Activated CD4-positive, alpha-beta T cell treated with anti-CD3 and anti-CD28 coated beads, Interleukin-2, amount 10 ng/mL, durations not matched to agents 24 days and 14 days (primary cell): ENCODE results near the gene CCDC152. TPM values are rescaled to one million over a fixed set of nuclear protein-coding genes. Genes with fewer than 3 reads are reported as not detected.
A peak's percentile ranks its signal among the peaks of the same experiment; 100 is the strongest.
"Not testable (repeated sequence)": the region's sequence is repeated elsewhere in the genome, so short reads cannot be mapped to it uniquely, and the experiment has no call there.

Source experiments
- DNase-seq: peaks from one replicate; pipeline ENCODE4 v3.0.0; 2022
- H3K27ac Mint-ChIP-seq: one replicate; pipeline ENCODE4 v1.8.0; 2022; ENCODE audit warnings: mild to moderate bottlenecking, mixed read lengths
- H3K27me3 Mint-ChIP-seq: one replicate; pipeline ENCODE4 v1.8.0; 2022; ENCODE audit warnings: mixed read lengths
- H3K36me3 Mint-ChIP-seq: one replicate; pipeline ENCODE4 v1.8.0; 2022; ENCODE audit warnings: low read depth, mild to moderate bottlenecking, mixed read lengths
- H3K4me1 Mint-ChIP-seq: one replicate; pipeline ENCODE4 v1.8.0; 2021; ENCODE audit warnings: mixed read lengths
- H3K4me3 Mint-ChIP-seq: one replicate; pipeline ENCODE4 v1.8.0; 2022; ENCODE audit warnings: mild to moderate bottlenecking, moderate library complexity, mixed read lengths
- H3K9me3 Mint-ChIP-seq: one replicate; pipeline ENCODE4 v1.8.0; 2021; ENCODE audit warnings: mixed read lengths
- intact Hi-C: fragments of 100-400 bp; cut with micrococcal nuclease; formaldehyde crosslinking; loops from one replicate; pipeline ENCODE4 v1.15.1; 2023
- total RNA-seq: library from RNA; stranded (reverse); gene quantifications from 2 replicates; pipeline ENCODE4 v1.2.3, GENCODE V29; 2022

CCDC152 gene
- total RNA-seq, 1 donor from 2014 or later = 6.9 TPM

DNA sequence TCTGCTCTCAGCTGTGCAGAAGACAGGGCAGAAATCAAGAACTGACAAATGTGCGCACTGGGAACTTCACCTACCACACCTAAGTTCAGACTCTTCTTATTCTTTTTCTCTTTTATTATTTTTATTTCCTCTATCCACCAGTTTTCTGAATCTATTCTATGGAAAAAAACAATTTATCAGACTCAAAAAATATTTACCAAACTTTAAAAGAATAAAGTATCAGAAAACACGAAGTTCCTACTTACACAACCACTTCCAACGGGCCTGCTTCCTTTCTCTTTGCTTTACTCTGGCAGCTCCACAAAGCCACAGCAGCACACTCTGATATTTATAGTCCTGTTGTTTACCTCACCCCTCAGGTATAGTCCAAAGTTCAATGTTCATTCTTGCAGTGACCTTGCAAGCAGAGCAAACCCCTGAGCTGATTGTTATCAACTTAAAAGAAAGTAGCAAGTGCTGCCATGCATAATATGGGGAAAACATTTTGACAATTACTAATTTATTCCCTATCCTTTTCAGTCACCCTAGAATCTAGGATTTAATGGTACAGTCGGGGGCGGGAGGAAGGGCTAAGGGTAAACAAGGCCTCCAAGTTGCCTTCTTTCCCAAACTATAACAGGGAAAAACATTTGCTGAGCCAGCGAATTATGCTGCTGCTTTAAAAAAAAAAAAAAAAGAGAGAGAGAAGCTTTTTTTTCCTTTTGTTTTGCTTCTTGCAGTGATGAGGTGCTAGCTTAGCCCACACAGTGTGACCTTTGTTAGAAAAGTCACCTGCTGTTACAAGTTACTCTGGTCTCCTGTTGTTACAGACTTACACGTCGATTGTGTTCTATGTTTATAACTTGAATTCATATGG lies 55.2 kb downstream of the CCDC152 start, which contains the start of gene SELENOP:
SELENOP (minus strand) TSS at position 302 of the 856 bp plus-strand sequence. CDS start 3,539 bp downstream, outside the sequence.
- no peak within 1 kb of the TSS for H3K27ac Mint-ChIP-seq
- no peak within 1 kb of the TSS for H3K4me3 Mint-ChIP-seq
- no peaks in the 10 kb centered on the region for H3K36me3 Mint-ChIP-seq
- intact Hi-C loops = no loop called here
- no peaks in the 10 kb centered on the region for H3K9me3 Mint-ChIP-seq
- peak; percentile 13 for DNase-seq
- peaks cover 5% of the 10 kb centered on the region for H3K4me1 Mint-ChIP-seq
- no peaks in the 10 kb centered on the region for H3K27me3 Mint-ChIP-seq

DNA sequence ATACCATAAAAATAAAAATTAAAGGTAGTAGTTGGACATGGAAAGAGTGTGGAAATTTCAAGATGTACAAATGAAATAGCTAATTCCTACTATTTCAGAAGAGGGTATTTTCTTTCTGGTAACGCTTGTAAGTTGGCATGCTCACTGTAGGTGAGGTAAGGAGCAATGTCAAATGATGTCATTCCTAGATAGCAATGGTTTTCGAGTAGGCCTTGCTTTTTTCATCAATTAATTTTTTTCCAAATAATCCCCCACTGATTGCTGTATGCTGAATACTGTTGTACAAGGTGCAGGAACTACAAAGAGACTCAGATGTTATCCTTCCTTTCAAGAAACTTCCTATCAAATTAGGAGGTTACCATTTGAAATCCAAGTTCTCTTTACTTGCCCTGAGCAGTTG lies 56.0 kb downstream of the CCDC152 start:
- Mint-ChIP-seq H3K4me3 (no peak overlapping the region), H3K27me3 (no peaks in the 10 kb centered on the region), H3K4me1 (peaks cover 5% of the 10 kb centered on the region), H3K27ac (no peak overlapping the region), H3K9me3 (no peaks in the 10 kb centered on the region), H3K36me3 (no peaks in the 10 kb centered on the region)
- intact Hi-C loops = no loop called here
- DNase-seq = peak; percentile 12

DNA sequence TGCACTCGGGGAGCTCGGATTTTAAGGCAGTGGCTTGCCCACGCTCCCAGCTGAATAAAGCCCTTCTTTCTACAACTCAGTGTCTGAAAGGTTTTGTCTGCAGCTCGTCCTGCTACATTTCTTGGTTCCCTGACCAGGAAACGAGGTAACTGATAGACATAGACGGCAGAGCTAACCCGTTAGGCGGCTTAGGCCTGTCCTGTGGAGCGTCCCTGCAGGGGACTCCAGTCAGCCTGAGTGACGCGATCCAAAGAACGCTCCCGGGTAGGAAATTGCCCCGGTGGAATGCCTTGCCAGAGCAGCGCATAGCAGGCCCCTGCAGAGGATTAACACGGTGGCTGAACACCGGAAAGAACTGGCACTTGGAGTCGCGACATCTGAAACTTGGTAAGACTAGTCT lies 56.9 kb downstream of the CCDC152 start:
- Mint-ChIP-seq H3K27me3 (no peaks in the 10 kb centered on the region), H3K4me3 (no peak overlapping the region), H3K27ac (no peak overlapping the region), H3K4me1 (peaks cover 5% of the 10 kb centered on the region), H3K36me3 (no peaks in the 10 kb centered on the region), H3K9me3 (no peaks in the 10 kb centered on the region)
- peak; percentile 37 for DNase-seq
- intact Hi-C loops = no loop called here

DNA sequence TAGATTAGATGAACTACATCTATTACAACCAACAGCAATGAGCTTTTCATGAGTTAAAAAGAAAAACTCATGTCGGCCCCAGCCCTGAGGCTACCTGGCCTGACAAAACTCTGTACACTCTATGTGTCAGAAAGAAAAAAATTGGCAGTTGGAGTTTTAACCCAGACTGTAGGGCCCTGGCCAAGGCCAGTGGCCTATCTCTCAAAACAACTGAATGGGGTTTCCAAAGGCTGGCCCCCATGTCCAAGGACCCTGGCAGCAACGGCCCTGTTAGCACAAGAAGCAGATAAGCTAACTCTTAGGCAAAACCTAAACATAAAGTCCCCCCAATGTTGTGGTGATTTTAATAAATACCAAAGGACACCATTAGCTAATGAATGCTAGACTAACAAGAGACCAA lies 59.9 kb downstream of the CCDC152 start:
- H3K36me3 Mint-ChIP-seq, H3K4me3 Mint-ChIP-seq, H3K4me1 Mint-ChIP-seq, intact Hi-C loops, H3K27ac Mint-ChIP-seq, DNase-seq, H3K9me3 Mint-ChIP-seq, H3K27me3 Mint-ChIP-seq: not testable (repeated sequence)

- intact Hi-C loops = no loop called here
- no peaks in the 10 kb centered on the region for H3K9me3 Mint-ChIP-seq
- no peak overlapping the region for H3K27ac Mint-ChIP-seq
- no peaks in the 10 kb centered on the region for H3K36me3 Mint-ChIP-seq
- H3K4me1 Mint-ChIP-seq = no peaks in the 10 kb centered on the region
- DNase-seq = no peak
- H3K27me3 Mint-ChIP-seq = peaks cover 3% of the 10 kb centered on the region
- H3K4me3 Mint-ChIP-seq = no peak overlapping the region
Observed at GRCh38 chr5:42819745-42820144, 63.1 kb downstream of the CCDC152 start.

GRCh38 chr5:42822548-42822947 lies 65.9 kb downstream of the CCDC152 start:
- intact Hi-C loops = no loop called here
- H3K27me3 Mint-ChIP-seq = peaks cover 3% of the 10 kb centered on the region
- no peak for DNase-seq
- no peaks in the 10 kb centered on the region for H3K4me1 Mint-ChIP-seq
- H3K36me3 Mint-ChIP-seq = no peaks in the 10 kb centered on the region
- no peak overlapping the region for H3K27ac Mint-ChIP-seq
- H3K9me3 Mint-ChIP-seq = no peaks in the 10 kb centered on the region
- no peak overlapping the region for H3K4me3 Mint-ChIP-seq

GRCh38 chr5:42824347-42824976 lies 67.8 kb downstream of the CCDC152 start:
- Mint-ChIP-seq H3K9me3 (no peaks in the 10 kb centered on the region), H3K36me3 (no peaks in the 10 kb centered on the region), H3K27ac (no peak overlapping the region), H3K4me1 (no peaks in the 10 kb centered on the region), H3K4me3 (no peak overlapping the region), H3K27me3 (peaks cover 4% of the 10 kb centered on the region)
- intact Hi-C loops = no loop called here
- no peak for DNase-seq

GRCh38 chr5:42825422-42826148 lies 69.0 kb downstream of the CCDC152 start:
- no peak for DNase-seq
- no peaks in the 10 kb centered on the region for H3K36me3 Mint-ChIP-seq
- no peak overlapping the region for H3K27ac Mint-ChIP-seq
- H3K27me3 Mint-ChIP-seq = peaks cover 1% of the 10 kb centered on the region
- no peaks in the 10 kb centered on the region for H3K4me1 Mint-ChIP-seq
- H3K4me3 Mint-ChIP-seq = no peak overlapping the region
- no peaks in the 10 kb centered on the region for H3K9me3 Mint-ChIP-seq
- intact Hi-C loops = no loop called here

GRCh38 chr5:42826757-42827515 lies 70.3 kb downstream of the CCDC152 start:
- Mint-ChIP-seq H3K27me3 (peaks cover 4% of the 10 kb centered on the region), H3K4me3 (no peak overlapping the region), H3K4me1 (no peaks in the 10 kb centered on the region), H3K27ac (no peak overlapping the region), H3K9me3 (no peaks in the 10 kb centered on the region), H3K36me3 (no peaks in the 10 kb centered on the region)
- DNase-seq = no peak
- intact Hi-C loops = no loop called here

GRCh38 chr5:42828671-42829070 lies 72.1 kb downstream of the CCDC152 start:
- peaks cover 4% of the 10 kb centered on the region for H3K27me3 Mint-ChIP-seq
- DNase-seq = no peak
- H3K27ac Mint-ChIP-seq = no peak overlapping the region
- no peaks in the 10 kb centered on the region for H3K9me3 Mint-ChIP-seq
- intact Hi-C loops = no loop called here
- no peaks in the 10 kb centered on the region for H3K4me1 Mint-ChIP-seq
- no peak overlapping the region for H3K4me3 Mint-ChIP-seq
- no peaks in the 10 kb centered on the region for H3K36me3 Mint-ChIP-seq

DNA sequence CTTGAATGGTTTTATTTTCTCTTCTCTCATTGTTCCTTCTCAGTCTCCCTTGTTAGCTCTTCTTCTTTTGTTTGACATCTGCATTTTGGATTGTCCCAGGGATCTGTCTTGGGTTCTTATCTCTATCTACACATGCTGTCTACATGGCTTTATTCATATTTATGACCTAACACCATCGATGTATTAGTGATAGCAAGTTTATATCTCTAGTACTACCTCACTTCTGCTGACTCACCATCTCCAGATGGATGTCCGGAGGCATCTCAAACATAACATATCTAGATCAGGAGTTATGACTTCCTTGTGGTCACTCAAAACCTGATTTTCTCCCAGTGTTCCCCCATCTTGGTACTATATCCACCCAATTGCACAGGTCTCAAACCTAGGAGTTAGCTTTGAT lies 74.3 kb downstream of the CCDC152 start:
- Mint-ChIP-seq H3K27ac (no peak overlapping the region), H3K27me3 (peaks cover 4% of the 10 kb centered on the region), H3K4me1 (no peaks in the 10 kb centered on the region), H3K9me3 (no peaks in the 10 kb centered on the region), H3K4me3 (no peak overlapping the region), H3K36me3 (no peaks in the 10 kb centered on the region)
- intact Hi-C loops = no loop called here
- no peak for DNase-seq

DNA sequence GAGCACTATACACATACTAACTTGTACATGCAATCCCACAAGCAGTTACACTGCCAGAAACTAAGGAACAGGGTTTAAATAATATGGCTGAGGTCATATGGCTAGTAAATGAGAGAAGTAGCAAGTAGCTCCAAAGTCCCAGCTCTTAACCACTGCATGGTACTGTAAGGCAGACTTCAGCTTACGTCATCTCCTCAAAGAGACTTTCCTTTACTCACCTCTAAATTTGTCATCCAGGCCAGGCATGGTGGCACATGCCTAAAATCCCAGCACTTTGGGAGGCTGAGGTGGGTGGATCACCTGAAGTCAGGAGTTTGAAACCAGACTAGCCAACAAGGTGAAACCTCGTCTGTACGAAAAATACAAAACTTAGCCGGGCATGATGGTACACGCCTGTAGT lies 75.4 kb downstream of the CCDC152 start:
- H3K4me3 Mint-ChIP-seq = no peak overlapping the region
- H3K4me1 Mint-ChIP-seq = no peaks in the 10 kb centered on the region
- H3K9me3 Mint-ChIP-seq = no peaks in the 10 kb centered on the region
- intact Hi-C loops = no loop called here
- no peak for DNase-seq
- no peak overlapping the region for H3K27ac Mint-ChIP-seq
- H3K27me3 Mint-ChIP-seq = peaks cover 4% of the 10 kb centered on the region
- no peaks in the 10 kb centered on the region for H3K36me3 Mint-ChIP-seq

DNA sequence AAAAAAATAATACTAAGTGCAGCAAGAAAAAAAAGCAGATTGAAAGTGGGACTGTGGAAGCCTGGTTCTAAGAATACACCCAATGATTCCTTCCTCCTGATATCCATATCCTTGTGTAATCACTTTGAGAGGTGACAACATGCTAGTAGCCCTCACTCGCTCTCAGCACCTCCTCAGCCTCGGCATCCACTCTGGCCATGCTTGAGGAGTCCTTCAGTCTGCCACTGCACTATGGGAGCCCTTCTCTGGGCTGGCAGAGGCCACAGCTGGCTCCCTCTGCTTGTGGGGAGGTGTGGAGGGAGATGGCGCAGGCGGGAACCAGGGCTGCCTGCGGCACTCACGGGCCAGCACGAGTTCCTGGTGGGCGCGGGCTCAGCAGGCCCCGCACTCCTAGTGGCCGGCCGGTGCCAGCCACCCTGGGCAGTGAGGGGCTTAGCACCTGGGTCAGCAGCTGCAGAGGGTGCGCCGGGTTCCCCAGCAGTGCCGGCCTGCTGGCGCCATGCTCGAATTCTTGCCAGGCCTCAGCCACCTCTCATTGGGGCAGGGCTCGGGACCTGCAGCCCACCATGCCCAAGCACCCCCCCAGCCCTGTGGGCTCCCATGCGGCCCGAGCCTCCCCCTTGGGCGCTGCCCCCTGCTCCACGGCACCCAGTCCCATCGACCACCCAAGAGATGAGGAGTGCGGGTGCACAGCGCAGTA lies 79.6 kb downstream of the CCDC152 start:
- Mint-ChIP-seq H3K9me3 (no peaks in the 10 kb centered on the region), H3K27ac (no peak overlapping the region), H3K4me3 (no peak overlapping the region), H3K36me3 (no peaks in the 10 kb centered on the region), H3K27me3 (peaks cover 6% of the 10 kb centered on the region), H3K4me1 (no peaks in the 10 kb centered on the region)
- no peak for DNase-seq
- intact Hi-C loops = no loop called here
